Measurements from ENCODE around the gene ESRRA. TPM values are rescaled to one million over a fixed set of nuclear protein-coding genes. Genes with fewer than 3 reads are reported as not detected.

ESRRA gene
- total and polyA plus RNA-seq, 2 of the 8 experiments (the other 6 are each of a cell fraction or from before 2014, with no cell fraction given) = 18.2 to 37.0 TPM

DNA sequence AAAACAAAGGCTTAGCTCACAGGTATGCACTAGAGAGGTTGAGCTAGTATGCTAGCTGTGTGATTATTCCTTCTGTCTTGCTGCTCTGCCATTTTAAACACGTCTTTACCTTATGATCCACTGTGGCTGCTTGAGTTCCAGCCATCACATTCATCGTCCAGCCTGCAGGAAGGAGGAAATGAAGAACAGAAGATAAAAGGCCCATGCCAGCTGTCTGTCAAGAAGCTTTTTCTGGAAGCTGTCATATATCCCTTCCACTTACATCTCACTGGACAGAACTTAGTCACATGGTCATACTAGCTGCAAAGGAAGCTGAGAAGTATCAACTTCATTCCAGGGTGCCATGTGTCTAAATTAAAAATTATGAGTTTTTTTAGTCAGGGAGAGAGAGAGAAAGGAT is 22.1 kb downstream of the ESRRA start:
- Histone ChIP-seq H2BK120ac (replicated peaks; ENCODE audit: low read depth, low read length) (no peak overlapping the region), H4K8ac (ENCODE audit: extremely low read depth, insufficient read depth, low read length) (no peak overlapping the region), H3K56ac (replicated peaks; ENCODE audit: insufficient read length, low read depth, low read length) (no peak overlapping the region), H2AFZ (ENCODE audit: low read length) (no peak overlapping the region), H2BK5ac (ENCODE audit: low read depth, low read length) (no peak overlapping the region), H3K4ac (replicated peaks; ENCODE audit: insufficient read length, low read depth, low read length) (no peak overlapping the region), H3K27me3 (replicated peaks in 1 of 4; ENCODE audit: control insufficient read depth in 3 of 4, extremely low read depth in 1 of 4, insufficient read depth in 3 of 4, low read length in 3 of 4) (no peaks in the 10 kb centered on the region), H3K14ac (ENCODE audit: insufficient read length) (no peak overlapping the region), H4K91ac (replicated peaks; ENCODE audit: insufficient read length, low read length) (no peak overlapping the region), H4K5ac (ENCODE audit: insufficient read length, low read depth, low read length) (no peak overlapping the region), H3K79me2 (ENCODE audit: control insufficient read depth in 1 of 2, insufficient read depth in 2 of 2, low read length in 2 of 2) (no peaks in the 10 kb centered on the region), H3K36me3 (ENCODE audit: control insufficient read depth in 2 of 4, insufficient read depth in 4 of 4, low read length in 3 of 4) (no peaks in the 10 kb centered on the region), H3K4me3 (ENCODE audit: extremely low read depth in 1 of 4, insufficient read depth in 2 of 4, low read depth in 3 of 4, low read length in 4 of 4) (no peak overlapping the region), H3K4me2 (ENCODE audit: insufficient read depth in 1 of 2, low read depth in 2 of 2, low read length in 2 of 2) (no peak overlapping the region), H2BK15ac (ENCODE audit: low read length) (no peak overlapping the region), H4K20me1 (replicated peaks in 1 of 2; ENCODE audit: control insufficient read depth in 1 of 2, insufficient read depth in 2 of 2, low read length in 2 of 2) (peaks cover 0 to 5% of the 10 kb centered on the region in 2 experiments), H2BK20ac (ENCODE audit: low read length) (no peak overlapping the region), H3K4me1 (replicated peaks in 1 of 4; ENCODE audit: control insufficient read depth in 3 of 4, insufficient read depth in 4 of 4, low read length in 3 of 4) (peaks cover 0 to 16% (median 9%) of the 10 kb centered on the region in 4 experiments; a peak in 6 of 7 replicates), H3K9ac (replicated peaks in 1 of 4; ENCODE audit: extremely low read depth in 1 of 4, low read depth in 3 of 4, low read length in 3 of 4) (no peak overlapping the region), H3K23me2 (ENCODE audit: low read depth, low read length) (peaks cover 2% of the 10 kb centered on the region; the same call in 1 of the 2 replicates), H3K79me1 (ENCODE audit: low read depth, low read length) (no peaks in the 10 kb centered on the region), H2BK12ac (ENCODE audit: low read depth, low read length) (no peak overlapping the region), H3K27ac (ENCODE audit: low read depth, low read length) (no peak overlapping the region), H3K18ac (ENCODE audit: extremely low read depth, low read length) (no peak overlapping the region), H3K9me3 (ENCODE audit: insufficient read depth in 2 of 2, low read depth in 1 of 2, low read length in 1 of 2) (no peaks in the 10 kb centered on the region), H2AK5ac (ENCODE audit: low read depth, low read length) (no peak overlapping the region), H3K23ac (ENCODE audit: insufficient read length) (no peak overlapping the region)
- ChIA-PET POLR2A (ENCODE audit: partially characterized antibody) (interaction anchor here (0.6 kb wide), 1 partner anchor 29 kb away, joined by 3 read pairs; no protein-coding TSS in a partner anchor), CTCF (ENCODE audit: partially characterized antibody) (interaction anchor here (0.5 to 37.6 kb wide), 4 partner anchors 17 to 1557 kb away, joined by 3 to 614 read pairs (median 206); partner anchors contain the start of genes CATSPERZ, CCDC88B, ESRRA and PRDX5)
- TF ChIP-seq KDM1A (IDR thresholded peaks at IDR 0.05; ENCODE audit: borderline replicate concordance, low read length) (0 out of 2 replicates have a peak, but pooled peaks have one; percentile 36), RAD21 (IDR thresholded peaks at IDR 0.05 in 1 of 2, conservative IDR thresholded peaks at IDR 0.05 in 1 of 2; ENCODE audit: low read depth in 2 of 2, low read length in 2 of 2) (no peak), RNF2 (IDR thresholded peaks at IDR 0.05; ENCODE audit: borderline replicate concordance, low read depth, low read length, missing control alignments, poor library complexity, severe bottlenecking) (no peak)
- WGBS, 2 experiments (ENCODE audit: extremely low coverage in 1 of 2, insufficient coverage in 1 of 2, insufficient read length in 1 of 2, insufficient replicate concordance in 2 of 2, low coverage in 1 of 2, low lambda C conversion rate in 2 of 2, missing lambda C conversion rate in 1 of 2) = 93% methylated on average over 2 of the region's 2 CpGs; no CpG with 5 or more reads in 1 of the 2 experiments
- no peak for DNase-seq (ENCODE audit: low read depth in 1 of 2, low spot score in 2 of 2)
- no peak for FAIRE-seq
